Measurements from ENCODE around the gene WDR37. TPM values are rescaled to one million over a fixed set of nuclear protein-coding genes. Genes with fewer than 3 reads are reported as not detected.

Gene WDR37
- polyA plus RNA-seq, 1 donor (not counting 4 experiments of a cell fraction or from before 2014, with no cell fraction given): 16.0 TPM

- no peak overlapping the region for H3K4me2 ChIP-seq (ENCODE audit: control insufficient read depth, extremely low read depth, insufficient read depth, low read depth, low read length)
- peaks cover 15 to 32% of the 10 kb centered on the region in 2 experiments for H3K36me3 ChIP-seq (ENCODE audit: control insufficient read depth in 2 of 2, extremely low read depth in 1 of 2, insufficient read depth in 2 of 2, low read length in 2 of 2)
- no peak overlapping the region for H2AFZ ChIP-seq (ENCODE audit: control insufficient read depth, low read length)
- H3K4me1 ChIP-seq (ENCODE audit: control insufficient read depth, extremely low read depth, insufficient read depth, low read length): peaks cover 15% of the 10 kb centered on the region
- dilution Hi-C loops (cut with MboI; ENCODE audit: extremely low pct_ligation_motif_present, low sequenced_read_pairs): no loop called here
- H3K9me1 ChIP-seq (ENCODE audit: control insufficient read depth, extremely low read depth, insufficient read depth, low read length): no peaks in the 10 kb centered on the region
- H3K27me3 ChIP-seq (ENCODE audit: control insufficient read depth, extremely low read depth, insufficient read depth, low read length): no peaks in the 10 kb centered on the region
- H4K20me1 ChIP-seq (ENCODE audit: control insufficient read depth, extremely low read depth, insufficient read depth, low read length): peaks cover 21% of the 10 kb centered on the region
- no peak for TF ChIP-seq EZH2 (IDR thresholded peaks at IDR 0.05; ENCODE audit: low read length)
- TF ChIP-seq CTCF (optimal IDR thresholded peaks at IDR 0.05 in 1 of 3, IDR thresholded peaks at IDR 0.05 in 1 of 3, conservative IDR thresholded peaks at IDR 0.05 in 1 of 3; ENCODE audit: extremely low read depth in 1 of 3, insufficient read depth in 2 of 3, low read length in 3 of 3): no peak
- H3K27ac ChIP-seq (ENCODE audit: control insufficient read depth, insufficient read depth, low read length): no peak overlapping the region
- H3K4me3 ChIP-seq (ENCODE audit: control insufficient read depth in 2 of 3, extremely low read depth in 1 of 3, insufficient read depth in 2 of 3, low read depth in 1 of 3, low read length in 3 of 3): no peak overlapping the region
- FAIRE-seq (no peak), DNase-seq (ENCODE audit: low read depth, low spot score) (no peak)
- no peak overlapping the region for H3K9ac ChIP-seq (ENCODE audit: control insufficient read depth, extremely low read depth, insufficient read depth, low read length)
- H3K9me3 ChIP-seq (ENCODE audit: control insufficient read depth, low read depth, low read length): no peaks in the 10 kb centered on the region
- H3K79me2 ChIP-seq (ENCODE audit: control insufficient read depth, insufficient read depth, low read length): peaks cover 19% of the 10 kb centered on the region
Observed at GRCh38 chr10:1040133-1040532, 16.1 kb upstream of the WDR37 start.

GRCh38 chr10:1041514-1041913 lies 14.7 kb upstream of the WDR37 start:
- peaks cover 15 to 36% of the 10 kb centered on the region in 2 experiments for H3K36me3 ChIP-seq (ENCODE audit: control insufficient read depth in 2 of 2, extremely low read depth in 1 of 2, insufficient read depth in 2 of 2, low read length in 2 of 2)
- no peak overlapping the region for H3K27ac ChIP-seq (ENCODE audit: control insufficient read depth, insufficient read depth, low read length)
- no peak for DNase-seq (ENCODE audit: low read depth, low spot score)
- dilution Hi-C loops (cut with MboI; ENCODE audit: extremely low pct_ligation_motif_present, low sequenced_read_pairs): no loop called here
- no peak for FAIRE-seq
- H3K9ac ChIP-seq (ENCODE audit: control insufficient read depth, extremely low read depth, insufficient read depth, low read length): no peak overlapping the region
- H4K20me1 ChIP-seq (ENCODE audit: control insufficient read depth, extremely low read depth, insufficient read depth, low read length): peaks cover 32% of the 10 kb centered on the region
- H3K79me2 ChIP-seq (ENCODE audit: control insufficient read depth, insufficient read depth, low read length): peaks cover 32% of the 10 kb centered on the region
- no peak for TF ChIP-seq EZH2 (IDR thresholded peaks at IDR 0.05; ENCODE audit: low read length)
- no peak for TF ChIP-seq CTCF (optimal IDR thresholded peaks at IDR 0.05 in 1 of 3, IDR thresholded peaks at IDR 0.05 in 1 of 3, conservative IDR thresholded peaks at IDR 0.05 in 1 of 3; ENCODE audit: extremely low read depth in 1 of 3, insufficient read depth in 2 of 3, low read length in 3 of 3)
- no peak overlapping the region for H2AFZ ChIP-seq (ENCODE audit: control insufficient read depth, low read length)
- H3K4me3 ChIP-seq (ENCODE audit: control insufficient read depth in 2 of 3, extremely low read depth in 1 of 3, insufficient read depth in 2 of 3, low read depth in 1 of 3, low read length in 3 of 3): no peak overlapping the region
- peaks cover 15% of the 10 kb centered on the region for H3K4me1 ChIP-seq (ENCODE audit: control insufficient read depth, extremely low read depth, insufficient read depth, low read length)
- no peaks in the 10 kb centered on the region for H3K9me1 ChIP-seq (ENCODE audit: control insufficient read depth, extremely low read depth, insufficient read depth, low read length)
- H3K9me3 ChIP-seq (ENCODE audit: control insufficient read depth, low read depth, low read length): no peaks in the 10 kb centered on the region
- no peaks in the 10 kb centered on the region for H3K27me3 ChIP-seq (ENCODE audit: control insufficient read depth, extremely low read depth, insufficient read depth, low read length)
- H3K4me2 ChIP-seq (ENCODE audit: control insufficient read depth, extremely low read depth, insufficient read depth, low read depth, low read length): no peak overlapping the region
